ENCODE results near the gene CHRNG. TPM values are rescaled to one million over a fixed set of nuclear protein-coding genes. Genes with fewer than 3 reads are reported as not detected.

CHRNG gene
- total RNA-seq, 4 donors from 2014 or later = not detected

DNA sequence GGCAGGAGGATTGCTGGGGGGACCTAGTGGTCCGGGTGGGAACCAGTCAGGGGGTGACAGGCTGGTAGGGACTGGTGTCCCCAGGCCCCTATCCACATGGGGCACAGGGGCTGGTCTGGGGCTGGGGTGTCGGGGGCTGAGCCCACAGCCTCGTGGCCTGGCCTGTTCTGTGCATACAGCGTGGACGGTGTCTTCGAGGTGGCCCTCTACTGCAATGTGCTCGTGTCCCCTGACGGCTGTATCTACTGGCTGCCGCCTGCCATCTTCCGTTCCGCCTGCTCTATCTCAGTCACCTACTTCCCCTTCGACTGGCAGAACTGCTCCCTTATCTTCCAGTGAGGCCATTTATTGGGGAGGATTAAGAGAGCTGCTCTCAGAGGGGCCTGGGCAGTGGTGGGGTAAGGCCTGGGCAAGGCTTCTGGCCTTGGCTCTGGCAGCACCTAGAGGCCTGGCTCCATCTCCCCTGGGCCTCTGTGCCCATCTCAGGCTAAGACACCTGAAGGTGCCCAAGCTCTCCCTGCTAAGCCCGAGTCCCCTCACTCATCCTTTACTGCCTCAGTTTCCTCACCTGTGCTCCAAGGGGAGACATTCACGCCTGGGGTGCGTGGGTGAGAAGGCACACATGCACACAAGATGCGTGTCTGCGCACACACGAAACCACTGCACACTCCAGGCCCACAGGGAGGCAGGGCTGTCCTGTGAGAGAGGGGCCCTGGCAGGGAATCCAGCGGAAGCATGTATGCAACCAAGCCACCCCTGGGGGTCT is 1.9 kb downstream of the CHRNG start:
- H3K4me3 ChIP-seq = no peak overlapping the region
- DNase-seq = peak in 1 of 2 donors; percentile 11

DNA sequence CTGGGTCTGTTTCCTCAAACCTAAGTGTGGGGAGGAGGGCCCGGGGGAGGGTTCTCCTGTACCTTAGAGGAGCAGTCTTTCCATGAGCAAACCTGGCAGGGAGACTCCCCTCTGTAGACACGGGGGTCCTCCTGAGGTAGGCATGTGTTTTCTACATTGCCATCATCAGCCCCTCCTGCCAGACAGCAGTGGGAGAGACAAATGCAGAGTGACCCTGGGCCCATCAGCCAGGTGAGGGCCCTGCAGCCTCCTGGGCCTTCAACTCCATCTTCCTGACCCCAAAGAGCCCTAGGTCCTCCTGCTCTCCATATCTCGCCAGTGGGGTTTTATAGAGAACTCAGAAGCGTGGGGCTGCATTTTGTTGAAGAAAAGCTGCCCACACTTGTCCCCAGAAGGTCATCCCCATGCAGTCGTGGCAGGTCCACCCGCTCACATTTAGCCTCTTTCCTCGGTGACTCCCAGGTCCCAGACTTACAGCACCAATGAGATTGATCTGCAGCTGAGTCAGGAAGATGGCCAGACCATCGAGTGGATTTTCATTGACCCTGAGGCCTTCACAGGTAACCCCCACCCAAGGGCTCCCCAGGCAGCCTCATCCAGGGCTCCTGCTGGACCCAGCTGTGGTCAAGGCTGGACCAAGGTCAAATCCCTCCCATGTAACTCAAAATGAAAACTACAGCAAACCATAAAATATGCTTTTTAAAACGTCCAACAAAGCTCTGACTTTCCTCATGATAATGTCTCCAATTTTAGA is 2.6 kb downstream of the CHRNG start:
- no peaks in the 10 kb centered on the region for H3K9me3 ChIP-seq
- no peak overlapping the region for H3K27ac ChIP-seq
- no peaks in the 10 kb centered on the region for H3K36me3 ChIP-seq
- no peak for DNase-seq
- H3K27me3 ChIP-seq = no peaks in the 10 kb centered on the region
- no peak overlapping the region for H3K4me3 ChIP-seq
- H3K4me1 ChIP-seq = no peaks in the 10 kb centered on the region
- TF ChIP-seq, protein P1, sequence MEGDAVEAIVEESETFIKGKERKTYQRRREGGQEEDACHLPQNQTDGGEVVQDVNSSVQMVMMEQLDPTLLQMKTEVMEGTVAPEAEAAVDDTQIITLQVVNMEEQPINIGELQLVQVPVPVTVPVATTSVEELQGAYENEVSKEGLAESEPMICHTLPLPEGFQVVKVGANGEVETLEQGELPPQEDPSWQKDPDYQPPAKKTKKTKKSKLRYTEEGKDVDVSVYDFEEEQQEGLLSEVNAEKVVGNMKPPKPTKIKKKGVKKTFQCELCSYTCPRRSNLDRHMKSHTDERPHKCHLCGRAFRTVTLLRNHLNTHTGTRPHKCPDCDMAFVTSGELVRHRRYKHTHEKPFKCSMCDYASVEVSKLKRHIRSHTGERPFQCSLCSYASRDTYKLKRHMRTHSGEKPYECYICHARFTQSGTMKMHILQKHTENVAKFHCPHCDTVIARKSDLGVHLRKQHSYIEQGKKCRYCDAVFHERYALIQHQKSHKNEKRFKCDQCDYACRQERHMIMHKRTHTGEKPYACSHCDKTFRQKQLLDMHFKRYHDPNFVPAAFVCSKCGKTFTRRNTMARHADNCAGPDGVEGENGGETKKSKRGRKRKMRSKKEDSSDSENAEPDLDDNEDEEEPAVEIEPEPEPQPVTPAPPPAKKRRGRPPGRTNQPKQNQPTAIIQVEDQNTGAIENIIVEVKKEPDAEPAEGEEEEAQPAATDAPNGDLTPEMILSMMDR (IDR thresholded peaks at IDR 0.05) = no peak
- TF ChIP-seq POLR2A (IDR thresholded peaks at IDR 0.05) = no peak
- intact Hi-C loops (cut with DNase I; ENCODE audit: low total_unique reads) = no loop called here

More for the DNA sequence above, 1.9 kb downstream of the CHRNG start:
- no peaks in the 10 kb centered on the region for H3K9me3 ChIP-seq
- H3K36me3 ChIP-seq = no peaks in the 10 kb centered on the region
- no peak for TF ChIP-seq POLR2A (IDR thresholded peaks at IDR 0.05)
- TF ChIP-seq, protein P1 (IDR thresholded peaks at IDR 0.05) = no peak
- intact Hi-C loops (cut with DNase I; ENCODE audit: low total_unique reads) = no loop called here
- H3K4me1 ChIP-seq = no peaks in the 10 kb centered on the region
- no peak overlapping the region for H3K27ac ChIP-seq
- no peaks in the 10 kb centered on the region for H3K27me3 ChIP-seq

DNA sequence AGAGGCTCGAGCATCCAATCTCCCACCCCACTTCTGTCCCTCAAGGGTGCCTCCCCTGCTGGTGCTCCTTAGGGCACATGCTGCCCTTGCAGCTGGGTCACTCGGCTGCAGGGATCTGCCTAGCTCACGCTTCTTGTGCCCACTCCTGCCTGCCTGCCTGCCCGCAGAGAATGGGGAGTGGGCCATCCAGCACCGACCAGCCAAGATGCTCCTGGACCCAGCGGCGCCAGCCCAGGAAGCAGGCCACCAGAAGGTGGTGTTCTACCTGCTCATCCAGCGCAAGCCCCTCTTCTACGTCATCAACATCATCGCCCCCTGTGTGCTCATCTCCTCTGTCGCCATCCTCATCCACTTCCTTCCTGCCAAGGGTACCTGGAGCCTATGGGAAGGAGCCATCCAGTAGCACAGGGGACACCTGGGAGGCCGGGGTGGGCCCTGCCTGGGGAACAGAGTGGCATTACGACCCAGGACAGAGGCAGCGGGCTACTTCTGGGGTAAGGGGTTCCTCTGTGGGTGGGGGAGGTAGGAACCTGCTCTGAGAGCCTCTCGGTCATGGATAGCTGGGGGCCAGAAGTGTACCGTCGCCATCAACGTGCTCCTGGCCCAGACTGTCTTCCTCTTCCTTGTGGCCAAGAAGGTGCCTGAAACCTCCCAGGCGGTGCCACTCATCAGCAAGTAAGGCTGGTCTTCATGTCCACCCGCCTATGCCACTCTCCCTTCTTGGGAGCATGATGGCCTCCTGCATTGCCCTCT is 3.4 kb downstream of the CHRNG start:
- H3K27me3 ChIP-seq = no peaks in the 10 kb centered on the region
- H3K27ac ChIP-seq = no peak overlapping the region
- no peaks in the 10 kb centered on the region for H3K36me3 ChIP-seq
- no peaks in the 10 kb centered on the region for H3K4me1 ChIP-seq
- H3K4me3 ChIP-seq = no peak overlapping the region
- DNase-seq = peak in 1 of 2 donors; percentile 9
- no peak for TF ChIP-seq POLR2A (IDR thresholded peaks at IDR 0.05)
- TF ChIP-seq, protein P1 (IDR thresholded peaks at IDR 0.05) = no peak
- H3K9me3 ChIP-seq = no peaks in the 10 kb centered on the region
- intact Hi-C loops (cut with DNase I; ENCODE audit: low total_unique reads) = no loop called here

DNA sequence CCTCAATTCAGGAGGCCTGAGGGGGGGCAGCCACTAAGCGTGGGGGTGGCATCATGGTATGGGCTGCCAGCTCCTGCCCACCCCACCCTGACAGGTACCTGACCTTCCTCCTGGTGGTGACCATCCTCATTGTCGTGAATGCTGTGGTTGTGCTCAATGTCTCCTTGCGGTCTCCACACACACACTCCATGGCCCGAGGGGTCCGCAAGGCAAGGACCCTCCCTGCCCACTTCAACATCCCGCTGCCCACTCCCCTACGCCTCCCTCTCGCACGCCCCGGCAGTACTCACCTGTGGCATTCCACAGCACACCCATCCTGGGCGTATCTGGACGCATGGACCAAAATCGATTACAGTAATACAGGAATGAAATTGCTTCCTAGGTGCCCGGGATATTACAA is 4.0 kb downstream of the CHRNG start:
- TF ChIP-seq, protein P1 (IDR thresholded peaks at IDR 0.05) = no peak
- no peak for TF ChIP-seq POLR2A (IDR thresholded peaks at IDR 0.05)
- no peaks in the 10 kb centered on the region for H3K9me3 ChIP-seq
- no peak overlapping the region for H3K4me3 ChIP-seq
- no peak overlapping the region for H3K27ac ChIP-seq
- H3K4me1 ChIP-seq = no peaks in the 10 kb centered on the region
- H3K36me3 ChIP-seq = no peaks in the 10 kb centered on the region
- DNase-seq = peak in 1 of 2 donors; percentile 7
- no peaks in the 10 kb centered on the region for H3K27me3 ChIP-seq
- intact Hi-C loops (cut with DNase I; ENCODE audit: low total_unique reads) = no loop called here

Data from uterus (tissue), 4 donors.